Stimulated activated CD8-positive, alpha-beta memory T cell treated with anti-CD3 and anti-CD28 coated beads, Interleukin-12 subunit alpha, Interleukin-12 subunit beta, amount 100 ng/mL, for 1 hour (primary cell): ENCODE measurements around the gene OCA2.

Experiments used
- DNase-seq: peaks from one replicate; pipeline ENCODE4 v3.0.0-alpha.2; 2020; ENCODE audit warnings: low read depth

Gene OCA2

DNA sequence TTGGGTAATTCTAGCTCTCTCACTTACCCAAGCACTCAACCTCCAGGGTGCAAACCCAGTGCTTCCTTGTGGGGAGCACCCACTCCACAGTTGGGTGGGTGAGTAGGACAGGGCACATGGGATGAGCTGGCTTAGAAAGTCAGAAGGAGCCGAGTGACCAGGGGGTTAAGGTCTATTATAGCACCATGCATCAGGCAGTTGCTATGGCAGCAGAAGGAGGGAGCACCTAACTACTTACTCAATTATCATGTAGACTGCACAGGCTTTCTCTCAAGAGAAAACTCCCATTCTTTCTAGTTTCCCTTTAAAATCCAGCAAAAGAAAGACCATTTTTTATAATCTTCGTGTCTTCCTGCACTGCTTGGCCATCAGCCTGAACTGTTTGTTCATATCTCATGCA, 163.0 kb downstream of the OCA2 start:
- no peak for DNase-seq

GRCh38 chr15:27935328-27935727, 163.8 kb downstream of the OCA2 start:
- DNase-seq, result no peak

DNA sequence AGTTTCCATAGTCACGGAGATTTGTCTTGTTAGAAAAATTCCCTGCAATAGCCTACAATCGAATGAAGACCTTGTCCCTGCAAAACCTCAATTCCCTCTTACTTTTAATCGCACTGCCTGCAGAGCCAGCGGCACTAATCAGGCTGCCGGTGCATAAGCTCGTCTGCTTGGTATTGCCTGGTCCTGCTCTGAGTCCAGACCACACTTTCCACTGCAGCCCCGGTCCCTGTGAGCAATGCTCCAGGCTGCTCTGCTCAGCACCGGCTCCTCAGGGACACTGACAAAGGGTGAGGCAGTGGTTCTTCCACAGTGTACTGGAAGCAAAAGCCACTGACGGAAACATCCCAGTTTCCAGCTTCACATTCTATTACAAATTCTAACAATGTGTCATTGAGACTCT, 164.3 kb downstream of the OCA2 start:
- no peak for DNase-seq

DNA sequence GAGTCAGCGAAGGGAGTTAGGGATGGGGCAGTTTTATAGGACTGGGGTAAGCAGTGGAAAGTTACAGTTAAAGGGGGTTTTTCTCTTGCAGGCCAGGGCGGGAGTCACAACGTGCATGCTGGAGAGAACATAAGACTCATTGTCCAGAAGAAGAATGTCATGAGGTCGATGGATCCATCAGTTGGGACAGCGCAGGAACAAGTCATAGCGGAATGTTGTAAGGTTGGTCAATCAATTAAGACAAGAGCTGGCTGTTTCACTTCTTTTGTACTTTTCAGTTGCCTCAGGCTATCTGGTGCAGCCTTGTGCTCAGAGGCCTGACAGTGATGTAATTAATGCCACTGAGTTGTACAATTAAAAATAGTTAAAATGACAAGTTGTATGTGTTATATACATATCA, 165.6 kb downstream of the OCA2 start:
- DNase-seq, result no peak

- DNase-seq, result no peak
Observed at GRCh38 chr15:27932600-27932999, 166.5 kb downstream of the OCA2 start.

GRCh38 chr15:27928386-27928785, 170.7 kb downstream of the OCA2 start:
- no peak for DNase-seq

- DNase-seq, result no peak
Observed at GRCh38 chr15:27912283-27912682, 186.8 kb downstream of the OCA2 start.

DNA sequence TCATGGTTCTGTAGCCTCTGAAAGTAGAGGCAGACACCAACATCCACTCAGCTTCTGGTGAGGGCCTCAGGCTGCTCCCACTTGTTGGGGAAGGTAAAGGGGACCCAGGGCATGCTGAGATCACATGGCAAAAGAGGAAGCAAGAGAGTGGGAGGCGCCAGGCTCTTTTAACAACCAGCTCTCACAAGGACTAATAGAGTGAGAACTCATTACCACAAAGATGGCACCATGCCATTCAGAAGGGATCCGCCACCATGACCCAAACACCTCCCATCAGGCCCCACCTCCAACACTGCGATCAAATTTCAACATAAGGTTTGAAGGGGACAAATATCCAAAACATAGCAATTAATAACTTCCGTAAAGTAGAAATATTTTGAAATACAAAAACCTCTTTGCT, 192.3 kb downstream of the OCA2 start:
- no peak for DNase-seq

- DNase-seq, result no peak
Observed at GRCh38 chr15:27903405-27903804, 195.7 kb downstream of the OCA2 start.

DNA sequence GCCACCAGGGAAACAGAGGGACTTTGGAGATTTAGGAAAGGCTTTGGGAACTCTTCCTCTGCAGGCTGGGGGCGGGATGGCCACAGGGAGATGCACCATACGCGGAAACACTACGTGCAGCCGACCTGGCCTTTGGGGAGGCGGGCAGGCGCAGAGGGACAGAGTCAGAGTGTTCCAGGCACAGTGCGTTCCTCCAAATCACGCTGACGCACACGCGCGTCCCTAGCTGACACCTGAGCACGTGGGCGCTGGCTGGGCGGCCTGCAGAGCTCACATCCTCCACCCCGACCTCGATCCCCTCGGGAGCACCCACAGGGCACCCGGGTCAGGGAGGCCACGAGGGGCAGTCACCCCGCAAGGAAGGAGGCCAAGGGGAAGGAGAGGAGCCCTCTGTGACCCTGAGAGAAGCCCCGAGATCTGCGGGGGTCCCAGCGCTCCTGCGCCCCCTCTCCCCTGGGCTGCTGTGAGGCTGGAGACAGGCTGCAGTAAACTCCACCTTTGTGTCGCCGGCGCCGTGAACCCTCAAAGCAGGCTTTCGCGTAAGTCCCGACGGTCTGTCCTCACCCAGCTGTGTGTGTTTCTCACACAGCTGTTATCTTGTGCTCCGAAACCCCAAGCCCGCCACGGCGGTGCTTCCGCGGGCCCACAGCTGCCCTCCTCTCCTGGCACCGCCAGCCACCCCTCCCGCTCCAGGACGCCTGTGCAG, 196.3 kb downstream of the OCA2 start:
- DNase-seq, result no peak

DNA sequence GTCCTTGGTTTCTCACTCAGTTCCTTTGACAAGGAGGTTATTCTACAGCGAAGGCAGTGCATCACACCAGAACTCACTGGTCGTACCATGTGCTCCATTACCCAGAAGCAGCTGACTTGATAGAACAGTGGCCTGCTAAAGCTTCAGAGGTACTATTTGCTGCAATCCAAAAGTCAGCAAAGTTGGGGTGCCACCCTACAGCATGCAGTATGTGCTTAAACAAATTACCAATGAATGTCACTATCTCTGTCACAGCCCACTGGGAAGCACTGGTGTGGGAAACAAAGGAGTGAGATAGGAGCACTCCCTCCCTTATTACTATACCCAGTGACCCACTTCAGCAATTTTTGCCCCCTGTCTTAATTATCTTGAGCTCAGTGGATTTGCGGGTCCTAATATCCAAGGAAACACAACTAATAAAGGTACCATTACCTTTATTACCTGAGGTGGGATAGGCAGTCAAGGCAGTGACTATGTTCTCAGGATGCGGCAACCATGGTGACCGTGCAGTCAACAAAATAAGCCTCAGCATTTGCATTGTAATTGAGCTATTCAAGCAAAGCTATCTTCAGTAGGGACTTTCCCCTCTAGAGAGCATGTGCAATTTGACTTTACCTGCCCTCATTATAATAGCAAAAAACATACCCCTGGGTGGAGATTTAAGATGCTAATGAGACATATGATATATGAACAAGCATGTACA, 199.4 kb downstream of the OCA2 start:
- DNase-seq, result no peak

GRCh38 chr15:27897481-27897880, 201.6 kb downstream of the OCA2 start:
- no peak for DNase-seq

- no peak for DNase-seq
Observed at GRCh38 chr15:27894645-27895044, 204.5 kb downstream of the OCA2 start.

DNA sequence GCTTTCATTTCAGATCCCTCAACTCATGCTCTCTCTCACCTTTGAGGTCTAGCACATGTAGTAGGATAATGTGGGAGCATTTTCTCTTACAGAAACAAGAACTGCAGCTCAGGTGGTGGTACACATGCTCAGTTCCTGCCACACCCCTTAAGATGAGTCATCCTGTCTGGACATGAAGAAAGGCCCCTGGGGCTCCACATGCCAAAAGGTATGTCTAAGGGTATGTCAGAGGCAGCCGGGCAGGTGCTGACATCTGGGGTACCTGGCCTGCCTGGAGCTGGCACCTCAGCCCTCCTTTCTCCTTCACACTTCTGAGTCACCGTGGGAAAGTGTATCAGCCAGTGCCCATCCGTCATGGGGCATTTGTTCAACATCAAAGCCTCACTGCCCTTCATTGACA, 209.9 kb downstream of the OCA2 start:
- DNase-seq, result no peak

GRCh38 chr15:27885201-27885600, 213.9 kb downstream of the OCA2 start:
- DNase-seq, result no peak

GRCh38 chr15:27884726-27885125, 214.4 kb downstream of the OCA2 start:
- DNase-seq, result no peak

- DNase-seq, result no peak
Observed at GRCh38 chr15:27878841-27879240, 220.3 kb downstream of the OCA2 start.

- DNase-seq, result no peak
Observed at GRCh38 chr15:27873828-27874227, 225.3 kb downstream of the OCA2 start.

DNA sequence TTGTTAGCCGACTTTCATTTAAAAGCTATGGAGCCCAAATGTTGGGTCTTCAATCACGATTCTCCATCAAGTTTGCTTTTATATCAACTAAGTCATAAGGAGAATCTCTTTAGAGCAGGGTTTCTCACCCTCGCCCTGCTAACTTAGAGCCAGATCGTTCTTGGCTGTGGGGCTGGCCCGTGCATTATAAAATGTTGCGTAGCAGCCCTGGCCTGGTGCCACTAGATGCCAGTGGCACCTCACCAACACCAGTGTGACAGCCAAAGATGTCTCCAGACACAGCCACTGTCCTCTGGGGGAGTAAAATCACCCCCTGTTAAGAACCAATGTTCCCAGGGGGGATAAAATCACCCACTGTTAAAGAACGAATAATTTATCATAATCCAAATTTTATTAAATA, 226.1 kb downstream of the OCA2 start:
- no peak for DNase-seq

GRCh38 chr15:27872355-27872754, 226.8 kb downstream of the OCA2 start:
- DNase-seq, result no peak

GRCh38 chr15:27871902-27872260, 227.2 kb downstream of the OCA2 start:
- no peak for DNase-seq

DNA sequence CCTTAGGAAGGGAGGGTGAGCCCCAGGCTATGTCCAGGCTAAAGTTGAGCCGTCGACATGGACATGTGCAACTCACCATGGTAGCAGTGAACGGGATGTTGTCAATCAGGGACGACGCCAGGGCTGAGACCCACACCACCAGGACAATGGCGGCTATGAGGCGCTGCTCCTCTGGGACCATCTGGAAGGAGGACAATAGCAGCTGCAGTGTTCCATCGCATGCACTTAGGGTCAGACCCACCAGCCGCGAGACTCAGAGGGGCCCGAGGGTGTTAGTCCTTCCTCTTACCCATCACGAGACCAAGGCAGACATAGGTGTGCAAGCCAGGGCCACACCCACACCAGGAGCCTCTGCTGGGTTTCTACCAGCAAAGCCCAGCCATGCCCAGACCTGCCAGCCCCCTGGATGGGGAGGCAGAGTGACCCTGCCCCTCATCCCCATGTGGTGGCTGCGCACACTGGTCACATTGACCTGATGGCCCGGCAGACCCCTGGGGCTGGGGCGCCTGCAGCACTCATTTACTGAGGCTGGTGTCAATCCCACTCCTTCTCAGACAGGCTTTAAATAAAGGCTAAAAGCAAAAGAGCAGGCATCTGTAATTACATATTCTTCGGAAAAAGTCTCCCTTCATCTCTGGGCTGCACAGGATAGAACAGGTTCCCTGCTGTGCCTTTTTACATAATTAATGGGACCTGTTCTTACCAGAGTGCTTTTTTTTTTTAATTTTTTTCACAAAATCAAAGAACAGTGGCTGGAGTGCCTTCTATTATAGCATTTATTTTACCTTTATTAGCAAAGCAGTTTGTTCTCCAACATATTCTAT, 227.8 kb downstream of the OCA2 start:
- no peak for DNase-seq

DNA sequence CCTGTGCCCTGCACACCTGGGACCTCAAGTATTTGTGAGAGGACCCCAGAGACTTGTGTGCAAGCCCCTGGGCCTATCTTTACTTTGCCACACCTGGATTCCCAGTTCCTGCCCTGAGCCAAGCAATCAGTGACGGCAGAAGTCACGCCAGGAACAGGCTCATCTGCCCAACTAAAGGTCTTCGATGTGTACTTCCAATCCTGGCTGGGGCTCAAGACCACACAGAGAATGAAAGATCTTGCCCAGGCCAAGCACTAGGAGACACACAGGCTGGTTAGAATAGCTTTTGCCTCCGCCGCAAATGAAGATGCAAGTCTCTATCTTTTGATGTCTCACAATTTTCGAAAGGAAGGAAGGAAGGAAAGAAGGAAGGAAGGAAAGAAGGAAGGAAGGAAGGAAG, 228.8 kb downstream of the OCA2 start:
- no peak for DNase-seq
